Left lung (tissue), 10 donors: ENCODE data around the gene PHC2. TPM values are rescaled to one million over a fixed set of nuclear protein-coding genes. Genes with fewer than 3 reads are reported as not detected.

ENCODE experiments used
- ATAC-seq: fragments of 200-7000 bp; cut with Tn5 transposase; one replicate; pipeline ENCODE4 v1.9.1; 2020; ENCODE audit warnings: moderate library complexity
- DNase-seq, 4 donors: peaks; one replicate each; pipeline ENCODE4 v3.0.0-alpha.2; 2013 to 2020
- H3K27ac ChIP-seq, 2 donors: fragments of 200-600 bp; sonication (generic) in 1 of 2; one replicate each; pipeline versions ENCODE4 v1.5.0 to v1.8.0; 2020 to 2021
- H3K27me3 ChIP-seq, 2 donors: fragments of 200-600 bp; sonication (generic) in 1 of 2; one replicate each; pipeline versions ENCODE4 v1.5.0 to v1.8.0; 2020 to 2021
- H3K36me3 ChIP-seq, 2 donors: fragments of 200-600 bp; sonication (generic) in 1 of 2; one replicate each; pipeline versions ENCODE4 v1.5.0 to v1.8.0; 2020 to 2021
- H3K4me1 ChIP-seq, 2 donors: fragments of 200-600 bp; one replicate each; pipeline ENCODE4 v1.8.0; 2021
- H3K4me3 ChIP-seq, 2 donors: fragments of 200-600 bp; sonication (generic) in 1 of 2; one replicate each; pipeline versions ENCODE4 v1.5.0 to v1.8.0; 2020 to 2021; ENCODE audit warnings: mild to moderate bottlenecking in 1 of 2
- H3K9me3 ChIP-seq, 2 donors: fragments of 200-600 bp; sonication (generic) in 1 of 2; one replicate each; pipeline versions ENCODE4 v1.5.0 to v1.8.0; 2020 to 2021
- CTCF ChIP-seq, 2 donors: fragments of 200-600 bp; sonication (generic) in 1 of 2; IDR thresholded peaks; one replicate each; pipeline versions ENCODE4 v1.5.0 to v1.8.0; 2021; ENCODE audit warnings: antibody characterized with exemption in 2 of 2
- intact Hi-C, 2 donors: fragments of 100-400 bp; cut with DNase I; formaldehyde crosslinking; loops; one replicate each; pipeline versions ENCODE4 v1.11.2 to v1.14.2; 2022
- polyA plus RNA-seq, 6 donors: library from polyadenylated mRNA; unstranded; fragments of 120-200 nt; gene quantifications; one replicate each; pipeline ENCODE4 v1.2.1, GENCODE V29; 2013; ENCODE audit not compliant: insufficient read length in 6 of 6
- total RNA-seq, 2 donors: library from RNA; stranded (reverse); fragmentation: NEBNext Ultra II Directional; extraction: Animal tissue kit (Norgen Biotek cat#: 25700); gene quantifications; one replicate each; pipeline ENCODE4 v1.2.1, GENCODE V29; 2021
- donor health status: DM: no; HTN: yes; CAD: no.
- donor health status: DM: no; HTN: no; CAD: no.

PHC2 gene
- total and polyA plus RNA-seq, 8 donors: 78.2 to 125 (median 83.0) TPM

- no peak for ATAC-seq
- H3K4me3 ChIP-seq: no peak overlapping the region
- H3K4me1 ChIP-seq: peaks cover 43 to 100% of the 10 kb centered on the region in 2 donors
- no peaks in the 10 kb centered on the region for H3K9me3 ChIP-seq
- H3K27me3 ChIP-seq: no peaks in the 10 kb centered on the region
- peak overlapping the region in 1 of 2 donors; percentile 97 for H3K27ac ChIP-seq
- TF ChIP-seq CTCF (IDR thresholded peaks at IDR 0.05): no peak
- intact Hi-C loops: no loop called here
- no peak for DNase-seq
- H3K36me3 ChIP-seq: peaks cover 0 to 89% of the 10 kb centered on the region in 2 donors
Observed at GRCh38 chr1:33330906-33331305, 100.0 kb downstream of the PHC2 start.

GRCh38 chr1:33330361-33330890 lies 100.5 kb downstream of the PHC2 start:
- H3K36me3 ChIP-seq: peaks cover 0 to 94% of the 10 kb centered on the region in 2 donors
- no peak for ATAC-seq
- H3K27ac ChIP-seq: peak overlapping the region in 1 of 2 donors; percentile 97
- TF ChIP-seq CTCF (IDR thresholded peaks at IDR 0.05): no peak
- H3K9me3 ChIP-seq: no peaks in the 10 kb centered on the region
- no peak for DNase-seq
- no peaks in the 10 kb centered on the region for H3K27me3 ChIP-seq
- intact Hi-C loops: no loop called here
- peaks cover 43 to 100% of the 10 kb centered on the region in 2 donors for H3K4me1 ChIP-seq
- no peak overlapping the region for H3K4me3 ChIP-seq

GRCh38 chr1:33329600-33330305 lies 101.1 kb downstream of the PHC2 start:
- peak overlapping the region in 1 of 2 donors; percentile 79 for H3K27ac ChIP-seq
- intact Hi-C loops: no loop called here
- DNase-seq (no peak), ATAC-seq (no peak)
- no peaks in the 10 kb centered on the region for H3K9me3 ChIP-seq
- no peak for TF ChIP-seq CTCF (IDR thresholded peaks at IDR 0.05)
- H3K27me3 ChIP-seq: no peaks in the 10 kb centered on the region
- no peak overlapping the region for H3K4me3 ChIP-seq
- H3K36me3 ChIP-seq: peaks cover under 1 to 97% of the 10 kb centered on the region in 2 donors
- H3K4me1 ChIP-seq: peaks cover 37 to 99% of the 10 kb centered on the region in 2 donors

GRCh38 chr1:33328817-33329216 lies 102.1 kb downstream of the PHC2 start:
- no peak overlapping the region for H3K4me3 ChIP-seq
- H3K27me3 ChIP-seq: no peaks in the 10 kb centered on the region
- H3K27ac ChIP-seq: peak overlapping the region in 1 of 2 donors; percentile 79
- H3K36me3 ChIP-seq: peaks cover 6 to 99% of the 10 kb centered on the region in 2 donors
- DNase-seq (no peak), ATAC-seq (no peak)
- H3K4me1 ChIP-seq: peaks cover 27 to 90% of the 10 kb centered on the region in 2 donors
- no peaks in the 10 kb centered on the region for H3K9me3 ChIP-seq
- no peak for TF ChIP-seq CTCF (IDR thresholded peaks at IDR 0.05)
- intact Hi-C loops: no loop called here

GRCh38 chr1:33327587-33328325 lies 103.1 kb downstream of the PHC2 start:
- ATAC-seq: peak; percentile 73
- intact Hi-C loops: no loop called here
- Histone ChIP-seq H3K4me3 (no peak overlapping the region), H3K36me3 (peaks cover 6 to 100% of the 10 kb centered on the region in 2 donors), H3K9me3 (no peaks in the 10 kb centered on the region), H3K4me1 (peaks cover 24 to 79% of the 10 kb centered on the region in 2 donors), H3K27ac (peak overlapping the region in 1 of 2 donors; percentile 79), H3K27me3 (no peaks in the 10 kb centered on the region)
- TF ChIP-seq CTCF (IDR thresholded peaks at IDR 0.05): no peak
- peak in 2 of 4 donors; percentile 61 to 67 for DNase-seq
